ENCODE data around the gene BTBD19.
"Not testable (repeated sequence)": the region's sequence is repeated elsewhere in the genome, so short reads cannot be mapped to it uniquely, and the experiment has no call there.

Gene BTBD19

GRCh38 chr1:44829506-44830384, 21.4 kb downstream of the BTBD19 start:
- no peak for DNase-seq

GRCh38 chr1:44830900-44831304, 22.6 kb downstream of the BTBD19 start:
- DNase-seq: no peak

GRCh38 chr1:44831516-44831915, 23.2 kb downstream of the BTBD19 start:
- DNase-seq: no peak

GRCh38 chr1:44832056-44832705, 23.9 kb downstream of the BTBD19 start:
- no peak for DNase-seq

GRCh38 chr1:44834328-44834727, 26.0 kb downstream of the BTBD19 start:
- no peak for DNase-seq

GRCh38 chr1:44835738-44836675, 27.7 kb downstream of the BTBD19 start:
- DNase-seq: peak; percentile 88 to 90

- not testable (repeated sequence) for DNase-seq
Measured at GRCh38 chr1:44838294-44838693, 30.0 kb downstream of the BTBD19 start.

- DNase-seq: no peak
Measured at GRCh38 chr1:44839576-44839975, 31.3 kb downstream of the BTBD19 start.

GRCh38 chr1:44842486-44842861, 34.2 kb downstream of the BTBD19 start:
- DNase-seq: no peak

- no peak for DNase-seq
Measured at GRCh38 chr1:44842862-44843655, 34.7 kb downstream of the BTBD19 start, which contains the start of gene PTCH2. TSS of gene PTCH2 (minus strand) at chr1:44843253. CDS start at chr1:44842932, 321 bp downstream.

GRCh38 chr1:44846985-44847384, 38.7 kb downstream of the BTBD19 start:
- no peak for DNase-seq

- no peak for DNase-seq
Measured at GRCh38 chr1:44847845-44848244, 39.5 kb downstream of the BTBD19 start.

GRCh38 chr1:44848456-44849181, 40.3 kb downstream of the BTBD19 start:
- DNase-seq: no peak

- no peak for DNase-seq
Measured at GRCh38 chr1:44849575-44850132, 41.3 kb downstream of the BTBD19 start.

GRCh38 chr1:44851308-44851707, 43.0 kb downstream of the BTBD19 start:
- no peak for DNase-seq

- DNase-seq: no peak
Measured at GRCh38 chr1:44853201-44853600, 44.9 kb downstream of the BTBD19 start.

- DNase-seq: no peak
Measured at GRCh38 chr1:44854970-44855369, 46.6 kb downstream of the BTBD19 start.

GRCh38 chr1:44855742-44856141, 47.4 kb downstream of the BTBD19 start:
- no peak for DNase-seq

- DNase-seq: no peak
Measured at GRCh38 chr1:44857446-44857845, 49.1 kb downstream of the BTBD19 start.

- DNase-seq: no peak
Measured at GRCh38 chr1:44860331-44860730, 52.0 kb downstream of the BTBD19 start.

GRCh38 chr1:44860891-44861425, 52.6 kb downstream of the BTBD19 start:
- DNase-seq: no peak

Measured in activated CD4-positive, alpha-beta T cell treated with anti-CD3 and anti-CD28 coated beads, Interleukin-2, amount 50 U/mL, for 4 hours (primary cell).